Measurements from ENCODE around the gene PSMA7.

Gene PSMA7

DNA sequence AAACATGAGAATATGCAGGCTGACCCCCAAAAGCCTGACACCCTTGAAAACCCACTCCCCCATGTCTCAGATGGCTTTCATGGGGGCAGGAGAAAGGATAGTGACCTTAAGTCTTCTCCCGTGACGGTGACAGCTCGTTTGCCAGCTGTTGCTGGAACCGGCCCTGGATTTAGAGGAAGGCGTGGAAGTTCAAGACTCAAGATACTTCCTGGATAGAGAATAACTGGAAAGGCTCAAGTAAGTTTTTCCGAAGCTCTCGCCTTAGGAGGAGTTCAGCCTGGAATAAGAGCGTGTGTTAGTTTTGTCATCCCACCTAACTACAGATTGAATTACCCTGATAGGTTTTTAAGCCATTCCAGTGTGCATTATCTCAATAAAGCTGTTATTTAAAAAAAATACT lies 28.1 kb upstream of the PSMA7 start:
- DNase-seq (ENCODE audit: low spot score) = no peak

DNA sequence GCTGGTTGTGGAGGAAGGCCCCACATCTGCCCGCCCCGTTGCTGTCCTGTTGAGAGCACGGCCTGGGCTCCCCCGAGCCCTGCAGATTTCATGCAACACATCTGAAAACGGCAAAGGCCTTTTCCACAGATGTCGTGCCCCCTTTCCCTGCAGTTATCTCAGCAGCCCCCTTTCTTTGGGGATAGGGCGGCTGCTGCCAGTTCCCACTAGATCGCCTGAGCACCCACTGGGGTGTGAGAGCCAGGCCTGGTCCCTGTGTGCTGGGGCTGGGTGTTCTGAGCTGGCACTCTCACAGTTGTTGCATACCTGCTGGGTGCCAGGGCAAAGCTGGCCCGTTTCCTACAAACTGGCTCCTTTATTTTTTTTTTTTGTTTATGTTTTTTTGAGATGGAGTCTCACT lies 27.3 kb upstream of the PSMA7 start:
- no peak for DNase-seq (ENCODE audit: low spot score)

GRCh38 chr20:62168890-62169435 lies 25.8 kb upstream of the PSMA7 start:
- DNase-seq (ENCODE audit: low spot score) = no peak

- no peak for DNase-seq (ENCODE audit: low spot score)
Measured at GRCh38 chr20:62168061-62168460, 24.9 kb upstream of the PSMA7 start.

GRCh38 chr20:62167474-62167873 lies 24.3 kb upstream of the PSMA7 start:
- DNase-seq (ENCODE audit: low spot score) = no peak

- no peak for DNase-seq (ENCODE audit: low spot score)
Measured at GRCh38 chr20:62165762-62166399, 22.7 kb upstream of the PSMA7 start.

DNA sequence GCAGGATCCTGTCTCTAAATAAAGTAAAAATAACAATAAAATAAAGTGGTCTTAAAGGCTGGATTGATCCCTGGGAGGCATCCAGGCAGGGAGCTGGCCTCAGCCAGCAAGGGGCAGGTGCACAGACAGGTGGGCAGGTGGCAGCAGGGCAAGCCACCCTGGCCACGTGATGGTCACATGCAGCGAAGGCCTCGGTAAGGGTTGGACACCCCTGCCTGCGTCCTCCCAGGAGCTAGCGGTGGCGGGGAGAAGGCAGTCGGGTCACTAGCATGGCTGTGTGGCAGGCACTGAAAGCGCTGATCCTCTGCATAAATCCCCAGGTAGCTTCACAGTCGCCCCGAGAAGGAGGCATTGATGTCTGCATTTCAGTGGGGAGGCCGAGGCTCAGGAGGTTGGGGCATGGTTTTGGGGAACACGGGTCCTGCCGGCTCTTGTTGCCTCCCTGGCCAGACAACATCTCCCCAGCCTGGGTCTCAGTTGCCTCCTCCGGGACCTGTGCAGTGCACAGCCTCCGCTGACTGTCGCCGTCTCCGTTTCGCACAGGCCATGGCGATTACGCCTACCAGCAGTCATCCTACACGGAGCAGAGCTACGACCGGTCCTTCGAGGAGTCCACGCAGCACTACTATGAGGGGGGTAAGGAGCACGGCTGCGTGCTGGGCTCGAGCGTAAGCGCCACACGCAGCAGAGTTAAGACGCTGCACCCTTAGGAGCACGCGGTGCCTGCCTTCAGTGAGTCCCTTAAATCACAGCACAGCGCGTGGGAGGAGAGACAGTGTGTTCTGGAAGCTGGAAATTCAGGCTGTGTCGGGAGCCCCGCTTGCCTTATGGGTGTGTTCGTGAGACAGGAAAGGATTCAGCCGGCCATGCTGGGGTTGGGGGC lies 21.9 kb upstream of the PSMA7 start:
- no peak for DNase-seq (ENCODE audit: low spot score)

GRCh38 chr20:62163986-62164762 lies 21.0 kb upstream of the PSMA7 start:
- no peak for DNase-seq (ENCODE audit: low spot score)

- DNase-seq (ENCODE audit: low spot score) = no peak
Measured at GRCh38 chr20:62163485-62163865, 20.3 kb upstream of the PSMA7 start.

GRCh38 chr20:62162765-62163484 lies 19.7 kb upstream of the PSMA7 start:
- no peak for DNase-seq (ENCODE audit: low spot score)

GRCh38 chr20:62161347-62161746 lies 18.2 kb upstream of the PSMA7 start:
- DNase-seq (ENCODE audit: low spot score) = no peak

GRCh38 chr20:62160876-62161275 lies 17.7 kb upstream of the PSMA7 start:
- DNase-seq (ENCODE audit: low spot score) = no peak

DNA sequence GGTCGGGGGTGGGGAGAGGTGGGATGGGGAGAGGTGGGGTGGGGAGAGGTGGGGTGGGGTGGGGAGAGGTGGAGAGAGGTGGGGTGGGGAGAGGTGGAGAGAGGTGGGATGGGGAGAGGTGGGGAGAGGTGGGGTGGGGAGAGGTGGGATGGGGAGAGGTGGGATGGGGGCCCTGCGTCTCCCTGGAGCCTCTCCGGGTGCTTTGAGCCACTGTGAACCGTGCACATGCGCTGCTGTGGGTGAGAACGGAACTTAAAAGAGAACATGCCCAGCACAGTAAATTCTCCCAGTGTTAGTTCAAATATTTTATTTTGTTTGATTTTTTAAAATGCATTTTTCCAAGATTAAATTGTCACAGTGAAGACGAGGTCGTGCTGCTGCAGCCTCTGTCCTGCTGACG lies 17.1 kb upstream of the PSMA7 start:
- DNase-seq (ENCODE audit: low spot score) = no peak

DNA sequence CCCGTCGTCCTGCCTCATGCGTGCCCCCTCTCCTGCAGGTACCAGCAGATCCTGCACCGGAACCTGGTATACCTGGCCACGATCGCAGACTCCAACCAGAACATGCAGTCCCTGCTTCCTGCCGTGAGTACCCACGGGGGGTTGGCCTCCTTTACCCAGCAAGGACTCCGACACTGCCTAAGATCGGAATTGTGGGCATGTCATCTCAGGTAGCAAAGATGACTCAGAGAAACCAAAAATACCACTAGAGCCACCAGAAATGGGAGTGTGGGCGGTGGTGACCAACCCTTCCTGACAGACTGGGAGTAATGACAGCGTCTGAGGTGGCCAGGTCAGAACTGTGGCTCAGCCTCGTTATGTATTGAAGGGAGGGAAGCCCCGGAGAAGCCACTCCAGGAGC lies 16.6 kb upstream of the PSMA7 start:
- no peak for DNase-seq (ENCODE audit: low spot score)

- DNase-seq (ENCODE audit: low spot score) = no peak
Measured at GRCh38 chr20:62159052-62159451, 15.9 kb upstream of the PSMA7 start.

GRCh38 chr20:62158541-62158940 lies 15.3 kb upstream of the PSMA7 start:
- DNase-seq (ENCODE audit: low spot score) = no peak

DNA sequence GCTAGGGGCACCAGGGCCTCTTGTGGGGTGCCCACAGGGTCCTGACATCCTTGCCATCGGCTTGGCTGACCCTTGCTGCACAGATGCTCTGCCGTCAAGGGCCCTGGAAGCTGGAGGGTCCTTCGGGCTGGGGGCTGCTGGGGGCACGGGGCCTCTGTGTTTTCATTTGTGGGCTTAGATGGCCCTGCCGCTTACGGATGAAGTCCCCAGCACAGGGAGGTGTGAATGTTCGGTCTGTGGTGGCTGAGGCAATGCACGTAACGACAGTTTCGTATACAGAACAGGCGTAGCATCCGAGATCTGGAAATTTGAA lies 14.8 kb upstream of the PSMA7 start:
- no peak for DNase-seq (ENCODE audit: low spot score)

DNA sequence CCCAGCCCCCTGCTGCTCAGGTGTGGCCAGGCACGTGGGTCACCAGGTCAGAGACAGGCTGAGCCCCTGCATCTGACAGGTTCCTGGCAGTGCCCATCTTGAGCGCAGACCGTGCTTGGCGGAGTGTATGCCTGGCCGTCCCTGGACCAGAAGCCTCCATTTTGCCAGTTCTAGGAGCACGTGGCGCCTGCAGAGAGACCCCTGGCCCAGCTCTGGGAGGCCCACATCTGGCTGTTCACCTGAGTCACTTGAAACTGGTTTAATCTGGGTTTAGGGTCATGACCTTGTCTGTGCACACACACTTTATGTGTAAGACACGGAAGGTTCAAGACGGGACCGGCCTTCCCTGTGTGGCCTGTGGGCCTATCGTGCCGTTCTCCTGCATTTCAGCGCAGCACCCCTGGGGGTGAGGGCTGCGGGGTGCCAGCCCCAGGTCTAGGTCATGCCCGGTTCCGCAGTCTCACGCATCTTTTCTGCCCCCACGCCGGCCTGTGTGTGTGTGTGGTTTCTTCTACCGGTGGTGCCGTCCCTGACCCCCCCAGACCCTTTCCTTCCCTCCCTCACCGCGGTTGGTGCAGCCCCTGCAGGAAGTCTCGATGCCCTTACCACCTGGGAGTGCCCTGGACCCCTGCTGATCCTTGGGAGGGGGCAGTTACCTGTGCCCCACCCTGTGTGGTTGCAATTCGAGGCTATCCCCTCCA lies 14.3 kb upstream of the PSMA7 start:
- no peak for DNase-seq (ENCODE audit: low spot score)

DNA sequence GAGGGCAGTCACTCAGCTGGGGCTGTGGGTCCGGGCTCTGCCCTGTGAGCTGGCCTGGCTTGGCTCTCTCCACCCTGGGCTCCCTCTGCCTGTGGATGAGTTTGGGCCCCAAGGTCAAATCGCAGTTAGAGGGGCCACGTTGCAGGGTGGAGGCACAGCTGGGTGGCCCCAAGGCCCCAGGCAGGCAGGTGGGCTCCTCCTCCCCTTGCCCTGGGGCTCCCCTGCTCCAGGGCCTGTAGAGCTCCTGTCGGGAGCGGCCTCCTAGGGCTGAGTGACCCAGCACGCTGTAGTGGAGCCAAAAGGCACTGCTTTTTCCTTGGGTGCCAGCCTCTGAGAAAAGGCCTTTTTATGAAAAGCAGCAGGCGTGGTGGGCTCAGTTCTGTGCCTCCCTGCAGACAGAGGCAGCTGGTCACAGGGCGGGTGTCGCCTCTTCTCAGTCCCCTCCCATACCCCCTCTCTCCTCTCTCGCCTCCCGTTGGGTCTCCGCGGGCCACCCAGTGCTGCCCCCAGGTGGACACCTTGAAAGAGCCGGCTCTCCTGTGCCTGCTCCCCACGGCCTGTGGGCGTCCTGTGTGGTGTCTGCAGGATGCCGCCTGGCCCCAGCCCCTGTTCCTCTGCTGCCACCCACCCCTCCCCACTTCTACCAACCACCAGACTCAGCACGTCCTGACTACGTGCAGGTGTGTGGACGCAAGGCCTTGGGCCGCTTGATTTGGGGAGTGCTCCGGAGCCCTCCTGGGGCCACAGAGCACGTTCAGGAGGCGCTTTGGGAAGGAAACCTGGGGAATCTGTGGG lies 13.6 kb upstream of the PSMA7 start:
- peak; percentile 85 for DNase-seq (ENCODE audit: low spot score)

DNA sequence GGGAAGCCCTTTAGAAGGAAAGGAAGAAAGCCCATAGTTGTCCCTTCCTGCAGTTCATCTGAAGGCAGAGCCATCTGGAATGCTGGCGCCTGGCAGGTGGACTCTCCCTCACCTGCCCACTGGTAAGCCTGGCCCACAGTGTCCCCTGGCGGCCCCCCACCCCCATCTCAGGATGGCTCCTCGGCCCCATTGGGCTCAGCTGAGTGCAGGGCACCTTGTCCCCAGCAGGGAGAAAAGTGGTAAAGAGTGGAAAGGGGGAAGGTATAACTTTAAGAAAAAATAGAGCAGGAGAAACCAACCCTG lies 13.0 kb upstream of the PSMA7 start:
- DNase-seq (ENCODE audit: low spot score) = no peak
